ENCODE measurements around the gene MYBPHL. TPM values are rescaled to one million over a fixed set of nuclear protein-coding genes. Genes with fewer than 3 reads are reported as not detected.

Gene MYBPHL
- total RNA-seq, 4 donors from 2014 or later, result not detected

DNA sequence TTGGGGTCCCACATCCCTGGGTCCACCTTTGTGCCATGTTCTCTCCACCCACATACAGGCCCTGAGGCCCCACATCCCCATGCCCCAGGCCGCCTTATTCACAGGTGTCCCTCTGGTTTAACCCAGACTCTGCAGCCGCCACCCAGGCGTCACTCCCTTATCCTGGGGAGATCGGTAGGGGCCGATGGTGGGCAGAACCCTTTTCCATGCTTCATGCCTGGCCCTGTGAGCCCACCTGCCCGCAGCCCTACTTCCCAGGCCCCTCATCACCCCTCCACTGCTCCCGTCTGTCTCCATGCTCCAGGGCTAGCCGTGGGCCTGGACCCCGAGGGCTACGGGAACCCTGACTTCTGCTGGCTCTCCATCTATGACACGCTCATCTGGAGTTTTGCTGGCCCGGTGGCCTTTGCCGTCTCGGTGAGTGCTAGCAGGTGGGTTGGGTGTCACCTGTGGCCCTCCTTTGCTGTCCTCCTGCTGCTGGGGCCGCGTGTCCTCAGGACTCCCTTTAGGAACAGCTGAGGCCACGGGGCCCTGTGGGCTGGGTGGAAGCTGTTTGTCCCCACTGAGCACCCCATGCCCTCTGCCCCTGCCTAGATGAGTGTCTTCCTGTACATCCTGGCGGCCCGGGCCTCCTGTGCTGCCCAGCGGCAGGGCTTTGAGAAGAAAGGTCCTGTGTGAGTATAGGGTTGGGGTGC, 36.0 kb downstream of the MYBPHL start:
- intact Hi-C loops (cut with DNase I; ENCODE audit: low total_unique reads) (no loop called here), in situ Hi-C loops (cut with MboI; ENCODE audit: low pct_ligation_motif_present in 1 of 4, low pct_unique_long_range_greater_than_20kb in 1 of 4, low sequenced_read_pairs in 3 of 4) (no loop called here)
- 97% methylated on average over 18 of the region's 20 CpGs; no CpG with 5 or more reads in 1 of the 2 donors for WGBS, 2 donors (ENCODE audit: low coverage in 1 of 2)
- Histone ChIP-seq H3K9me3 (no peaks in the 10 kb centered on the region), H3K36me3 (no peaks in the 10 kb centered on the region), H3K4me3 (no peak overlapping the region), H3K27me3 (no peaks in the 10 kb centered on the region), H3K4me1 (peaks cover 5 to 15% (median 11%) of the 10 kb centered on the region in 4 donors), H3K27ac (no peak overlapping the region)
- no peak for DNase-seq
- TF ChIP-seq, protein P1, sequence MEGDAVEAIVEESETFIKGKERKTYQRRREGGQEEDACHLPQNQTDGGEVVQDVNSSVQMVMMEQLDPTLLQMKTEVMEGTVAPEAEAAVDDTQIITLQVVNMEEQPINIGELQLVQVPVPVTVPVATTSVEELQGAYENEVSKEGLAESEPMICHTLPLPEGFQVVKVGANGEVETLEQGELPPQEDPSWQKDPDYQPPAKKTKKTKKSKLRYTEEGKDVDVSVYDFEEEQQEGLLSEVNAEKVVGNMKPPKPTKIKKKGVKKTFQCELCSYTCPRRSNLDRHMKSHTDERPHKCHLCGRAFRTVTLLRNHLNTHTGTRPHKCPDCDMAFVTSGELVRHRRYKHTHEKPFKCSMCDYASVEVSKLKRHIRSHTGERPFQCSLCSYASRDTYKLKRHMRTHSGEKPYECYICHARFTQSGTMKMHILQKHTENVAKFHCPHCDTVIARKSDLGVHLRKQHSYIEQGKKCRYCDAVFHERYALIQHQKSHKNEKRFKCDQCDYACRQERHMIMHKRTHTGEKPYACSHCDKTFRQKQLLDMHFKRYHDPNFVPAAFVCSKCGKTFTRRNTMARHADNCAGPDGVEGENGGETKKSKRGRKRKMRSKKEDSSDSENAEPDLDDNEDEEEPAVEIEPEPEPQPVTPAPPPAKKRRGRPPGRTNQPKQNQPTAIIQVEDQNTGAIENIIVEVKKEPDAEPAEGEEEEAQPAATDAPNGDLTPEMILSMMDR (IDR thresholded peaks at IDR 0.05), result no peak

DNA sequence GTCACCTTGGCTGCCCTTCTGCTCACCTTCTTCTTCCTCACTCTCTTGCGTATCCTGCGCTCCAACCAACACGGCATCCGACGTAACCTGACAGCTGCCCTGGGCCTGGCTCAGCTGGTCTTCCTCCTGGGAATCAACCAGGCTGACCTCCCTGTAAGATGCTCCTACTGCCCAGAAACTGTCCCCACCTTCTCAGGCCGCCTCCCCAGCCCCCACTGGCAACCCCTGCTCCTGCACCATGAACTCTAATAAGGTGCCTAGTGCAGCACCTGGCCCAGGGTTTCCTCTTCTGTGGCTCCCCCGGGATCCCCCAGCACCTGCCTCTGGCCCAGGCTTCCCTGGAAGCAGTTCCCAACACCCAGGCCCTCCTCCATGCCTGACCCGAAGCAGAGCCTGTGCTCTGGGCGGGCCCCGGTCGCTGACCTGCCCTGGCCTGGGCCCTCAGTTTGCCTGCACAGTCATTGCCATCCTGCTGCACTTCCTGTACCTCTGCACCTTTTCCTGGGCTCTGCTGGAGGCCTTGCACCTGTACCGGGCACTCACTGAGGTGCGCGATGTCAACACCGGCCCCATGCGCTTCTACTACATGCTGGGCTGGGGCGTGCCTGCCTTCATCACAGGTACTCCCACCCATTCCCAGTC, 36.7 kb downstream of the MYBPHL start:
- 80 to 89% methylated on average over 3 to 17 of the region's 17 CpGs for WGBS, 2 donors (ENCODE audit: low coverage in 1 of 2)
- no peaks in the 10 kb centered on the region for H3K36me3 ChIP-seq
- intact Hi-C loops (cut with DNase I; ENCODE audit: low total_unique reads), result loop anchor here (5.0 kb wide), 1 partner anchor 132 kb away; no protein-coding TSS in a partner anchor

DNA sequence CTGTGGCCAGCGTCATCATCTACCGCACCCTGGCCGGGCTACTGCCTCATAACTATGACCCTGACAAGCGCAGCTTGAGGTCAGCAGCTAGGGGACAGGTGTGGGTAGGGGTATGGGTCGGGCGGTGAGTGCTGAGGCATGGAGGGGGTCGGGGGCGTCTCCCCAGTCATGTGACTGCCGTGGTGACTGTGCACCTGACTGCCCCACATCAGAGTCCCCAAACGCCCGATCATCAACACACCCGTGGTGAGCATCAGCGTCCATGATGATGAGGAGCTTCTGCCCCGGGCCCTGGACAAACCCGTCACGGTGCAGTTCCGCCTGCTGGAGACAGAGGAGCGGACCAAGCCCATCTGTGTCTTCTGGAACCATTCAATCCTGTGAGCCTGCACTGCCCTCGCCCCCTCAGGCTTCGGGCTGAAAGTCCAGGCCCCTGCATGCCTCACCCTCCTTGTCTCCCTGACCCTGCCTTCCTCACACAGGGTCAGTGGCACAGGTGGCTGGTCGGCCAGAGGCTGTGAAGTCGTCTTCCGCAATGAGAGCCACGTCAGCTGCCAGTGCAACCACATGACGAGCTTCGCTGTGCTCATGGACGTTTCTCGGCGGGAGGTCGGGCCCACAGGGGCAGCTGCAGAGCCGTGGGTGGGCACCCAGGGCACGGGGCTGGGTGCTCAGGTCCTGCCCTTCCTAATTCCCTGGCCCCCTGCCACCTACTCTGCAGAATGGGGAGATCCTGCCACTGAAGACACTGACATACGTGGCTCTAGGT, 37.4 kb downstream of the MYBPHL start:
- no peaks in the 10 kb centered on the region for H3K9me3 ChIP-seq
- intact Hi-C loops (cut with DNase I; ENCODE audit: low total_unique reads) (loop anchor here (5.0 kb wide), 1 partner anchor 133 kb away; no protein-coding TSS in a partner anchor), in situ Hi-C loops (cut with MboI; ENCODE audit: low pct_ligation_motif_present in 1 of 4, low pct_unique_long_range_greater_than_20kb in 1 of 4, low sequenced_read_pairs in 3 of 4) (loop anchor here in 2 of 4 donors (5.0 to 10.0 kb wide), 2 partner anchors 263 to 265 kb away; partner anchors contain the start of gene GPR61 (in 1 of the 2))
- TF ChIP-seq POLR2AphosphoS5 (IDR thresholded peaks at IDR 0.05) (no peak), POLR2A (IDR thresholded peaks at IDR 0.05) (no peak), EP300 (IDR thresholded peaks at IDR 0.05; ENCODE audit: low read depth) (no peak)
- TF ChIP-seq, protein P1 (IDR thresholded peaks at IDR 0.05), result no peak
- H3K4me1 ChIP-seq, result peaks cover 0 to 4% (median 2%) of the 10 kb centered on the region in 4 donors
- DNase-seq, result no peak
- H3K4me3 ChIP-seq, result no peak overlapping the region
- H3K27me3 ChIP-seq, result no peaks in the 10 kb centered on the region
- no peaks in the 10 kb centered on the region for H3K36me3 ChIP-seq
- WGBS, 2 donors (ENCODE audit: low coverage in 1 of 2), result 92% methylated on average over 19 of the region's 33 CpGs; no CpG with 5 or more reads in 1 of the 2 donors
- no peak overlapping the region for H3K27ac ChIP-seq

More for the DNA sequence above, 36.7 kb downstream of the MYBPHL start:
- TF ChIP-seq POLR2A (IDR thresholded peaks at IDR 0.05) (no peak), POLR2AphosphoS5 (IDR thresholded peaks at IDR 0.05) (no peak), EP300 (IDR thresholded peaks at IDR 0.05; ENCODE audit: low read depth) (no peak)
- TF ChIP-seq, protein P1 (IDR thresholded peaks at IDR 0.05), result no peak
- no peak for DNase-seq
- H3K4me1 ChIP-seq, result peaks cover 3 to 11% (median 9%) of the 10 kb centered on the region in 4 donors
- H3K4me3 ChIP-seq, result no peak overlapping the region
- no peaks in the 10 kb centered on the region for H3K9me3 ChIP-seq
- in situ Hi-C loops (cut with MboI; ENCODE audit: low pct_ligation_motif_present in 1 of 4, low pct_unique_long_range_greater_than_20kb in 1 of 4, low sequenced_read_pairs in 3 of 4), result loop anchor here in 2 of 4 donors (5.0 to 10.0 kb wide), 2 partner anchors 262 to 265 kb away; partner anchors contain the start of gene GPR61 (in 1 of the 2)
- no peak overlapping the region for H3K27ac ChIP-seq
- H3K27me3 ChIP-seq, result no peaks in the 10 kb centered on the region
